RWPE2 (cell line): ENCODE measurements around the gene RCN1.

Experiments
- ATAC-seq: fragments of 200-7000 bp; cut with Tn5 transposase; 3 replicates; pipeline ENCODE4 v1.9.1; 2021; ENCODE audit warnings: low read depth
- DNase-seq: peaks from one replicate; pipeline ENCODE4 v3.0.0-alpha.2; 2020; ENCODE audit warnings: low spot score
- H3K27ac ChIP-seq: fragments of 450-650 bp; 2 replicates; pipeline ENCODE4 v1.5.1; 2017; ENCODE audit warnings: mild to moderate bottlenecking; ENCODE audit not compliant: poor library complexity, severe bottlenecking
- H3K27me3 ChIP-seq: fragments of 250-450 bp; sonication (Bioruptor Pico); 2 replicates; pipeline ENCODE4 v1.5.1; 2021; ENCODE audit warnings: mild to moderate bottlenecking, moderate library complexity; ENCODE audit not compliant: insufficient read depth, poor library complexity, severe bottlenecking
- H3K36me3 ChIP-seq: fragments of 250-450 bp; sonication (Bioruptor Pico); 2 replicates; pipeline ENCODE4 v1.5.1; 2020; ENCODE audit warnings: low read depth, mild to moderate bottlenecking, moderate library complexity
- H3K4me1 ChIP-seq: fragments of 250-450 bp; sonication (Bioruptor Pico); 2 replicates; pipeline ENCODE4 v1.5.1; 2021; ENCODE audit warnings: mild to moderate bottlenecking, moderate library complexity; ENCODE audit not compliant: insufficient read depth, poor library complexity, severe bottlenecking
- H3K4me3 ChIP-seq: fragments of 250-450 bp; sonication (Bioruptor Pico); 2 replicates; pipeline ENCODE4 v1.5.1; 2021; ENCODE audit warnings: mild to moderate bottlenecking, moderate library complexity; ENCODE audit not compliant: severe bottlenecking
- H3K9me3 ChIP-seq: fragments of 250-450 bp; sonication (Bioruptor Pico); 2 replicates; pipeline ENCODE4 v1.5.1; 2021; ENCODE audit warnings: mild to moderate bottlenecking, moderate library complexity; ENCODE audit not compliant: severe bottlenecking
- TF ChIP-seq, protein P1 (sequence below): fragments of 450-650 bp; IDR thresholded peaks from one replicate; pipeline ENCODE4 v1.5.1; 2017; ENCODE audit warnings: mild to moderate bottlenecking, moderate library complexity; ENCODE audit not compliant: poor library complexity, severe bottlenecking

RCN1 gene

DNA sequence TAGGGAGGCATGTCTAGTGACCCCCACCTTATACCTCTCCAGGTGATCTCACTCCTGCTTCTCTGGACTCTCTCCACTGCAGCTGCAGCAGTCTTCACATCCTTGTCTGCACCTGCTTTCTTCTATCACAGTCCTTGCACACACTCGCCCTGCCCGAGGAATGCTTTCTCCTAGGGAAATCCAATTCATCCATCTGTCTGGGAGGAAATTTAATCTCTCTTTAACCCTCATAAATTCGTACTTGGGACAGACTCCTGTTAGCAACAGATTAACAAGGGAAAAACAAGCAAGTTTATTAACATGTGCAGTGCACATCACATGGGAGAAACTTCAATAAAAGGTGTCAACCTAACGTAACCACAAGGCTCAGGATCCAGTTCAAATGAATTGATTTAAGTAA is 11.3 kb upstream of the RCN1 start:
- H3K27ac ChIP-seq = no peak overlapping the region
- TF ChIP-seq, protein P1, sequence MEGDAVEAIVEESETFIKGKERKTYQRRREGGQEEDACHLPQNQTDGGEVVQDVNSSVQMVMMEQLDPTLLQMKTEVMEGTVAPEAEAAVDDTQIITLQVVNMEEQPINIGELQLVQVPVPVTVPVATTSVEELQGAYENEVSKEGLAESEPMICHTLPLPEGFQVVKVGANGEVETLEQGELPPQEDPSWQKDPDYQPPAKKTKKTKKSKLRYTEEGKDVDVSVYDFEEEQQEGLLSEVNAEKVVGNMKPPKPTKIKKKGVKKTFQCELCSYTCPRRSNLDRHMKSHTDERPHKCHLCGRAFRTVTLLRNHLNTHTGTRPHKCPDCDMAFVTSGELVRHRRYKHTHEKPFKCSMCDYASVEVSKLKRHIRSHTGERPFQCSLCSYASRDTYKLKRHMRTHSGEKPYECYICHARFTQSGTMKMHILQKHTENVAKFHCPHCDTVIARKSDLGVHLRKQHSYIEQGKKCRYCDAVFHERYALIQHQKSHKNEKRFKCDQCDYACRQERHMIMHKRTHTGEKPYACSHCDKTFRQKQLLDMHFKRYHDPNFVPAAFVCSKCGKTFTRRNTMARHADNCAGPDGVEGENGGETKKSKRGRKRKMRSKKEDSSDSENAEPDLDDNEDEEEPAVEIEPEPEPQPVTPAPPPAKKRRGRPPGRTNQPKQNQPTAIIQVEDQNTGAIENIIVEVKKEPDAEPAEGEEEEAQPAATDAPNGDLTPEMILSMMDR = no peak
- no peak for DNase-seq
- no peaks in the 10 kb centered on the region for H3K9me3 ChIP-seq
- H3K4me3 ChIP-seq = no peak overlapping the region
- peaks cover 9% of the 10 kb centered on the region for H3K4me1 ChIP-seq
- H3K27me3 ChIP-seq = no peaks in the 10 kb centered on the region
- no peak for ATAC-seq
- H3K36me3 ChIP-seq = no peaks in the 10 kb centered on the region

DNA sequence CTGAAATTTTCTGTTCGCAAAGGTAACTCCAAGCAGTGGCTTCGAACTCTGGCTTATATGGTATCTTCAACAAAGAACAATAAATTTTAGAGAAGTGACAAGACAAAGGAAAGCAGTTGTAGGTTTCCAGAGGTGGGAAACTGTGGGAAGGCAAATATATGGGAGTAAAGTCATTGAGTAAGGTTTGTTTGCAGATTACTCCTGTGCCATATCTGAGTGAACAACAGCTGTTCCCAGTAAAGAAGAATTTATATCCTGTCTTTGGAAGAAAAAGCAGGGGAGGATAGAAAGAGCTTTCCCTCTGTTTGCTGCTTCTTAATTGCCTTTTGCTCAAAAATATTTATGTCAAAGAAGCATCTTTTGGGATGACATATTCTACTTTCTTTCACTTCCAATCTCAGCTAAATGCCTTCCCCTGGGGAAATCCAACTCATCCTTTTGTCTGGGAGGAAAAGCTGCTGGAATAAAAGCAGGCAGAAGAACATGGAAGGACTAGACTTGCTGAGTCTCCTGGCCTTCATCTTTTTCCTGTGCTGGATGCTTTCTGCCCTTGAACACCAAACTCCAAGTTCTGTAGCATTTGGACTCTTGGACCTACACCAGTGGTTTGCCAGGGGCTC is 10.4 kb upstream of the RCN1 start:
- H3K27me3 ChIP-seq = no peaks in the 10 kb centered on the region
- H3K36me3 ChIP-seq = no peaks in the 10 kb centered on the region
- no peak overlapping the region for H3K27ac ChIP-seq
- H3K4me1 ChIP-seq = peaks cover 9% of the 10 kb centered on the region
- H3K9me3 ChIP-seq = no peaks in the 10 kb centered on the region
- ATAC-seq (no peak), DNase-seq (no peak)
- TF ChIP-seq, protein P1 = no peak
- H3K4me3 ChIP-seq = no peak overlapping the region

DNA sequence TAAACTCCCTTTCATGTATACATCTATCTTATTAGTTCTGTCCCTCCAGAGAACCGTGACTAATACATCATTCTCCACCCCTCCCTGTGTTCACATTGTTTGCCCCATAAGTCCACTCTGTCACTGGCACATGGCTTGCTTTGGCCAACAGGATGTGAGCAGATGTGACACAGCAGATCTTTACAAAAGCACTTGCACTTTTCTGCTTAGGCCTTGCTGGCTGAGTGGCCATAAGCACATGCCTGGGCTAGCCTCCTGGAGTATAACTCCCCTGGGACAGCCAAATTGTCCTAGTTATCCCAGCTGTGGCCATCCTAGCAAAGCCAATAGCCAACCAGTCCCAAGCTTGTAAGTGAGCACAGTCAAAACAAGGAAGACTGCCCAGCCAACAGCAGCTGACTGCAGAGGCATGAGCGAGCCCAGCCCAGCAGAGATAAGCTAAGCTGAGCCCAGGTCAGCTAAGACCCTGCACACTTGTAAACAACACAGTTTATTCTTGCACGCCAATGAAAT is 9.7 kb upstream of the RCN1 start:
- Histone ChIP-seq H3K27me3 (no peaks in the 10 kb centered on the region), H3K27ac (no peak overlapping the region), H3K36me3 (no peaks in the 10 kb centered on the region), H3K4me3 (no peak overlapping the region), H3K9me3 (no peaks in the 10 kb centered on the region), H3K4me1 (peaks cover 9% of the 10 kb centered on the region)
- DNase-seq (no peak), ATAC-seq (peak; percentile 35; the same call in 1 of the 3 replicates)
- TF ChIP-seq, protein P1 = no peak

DNA sequence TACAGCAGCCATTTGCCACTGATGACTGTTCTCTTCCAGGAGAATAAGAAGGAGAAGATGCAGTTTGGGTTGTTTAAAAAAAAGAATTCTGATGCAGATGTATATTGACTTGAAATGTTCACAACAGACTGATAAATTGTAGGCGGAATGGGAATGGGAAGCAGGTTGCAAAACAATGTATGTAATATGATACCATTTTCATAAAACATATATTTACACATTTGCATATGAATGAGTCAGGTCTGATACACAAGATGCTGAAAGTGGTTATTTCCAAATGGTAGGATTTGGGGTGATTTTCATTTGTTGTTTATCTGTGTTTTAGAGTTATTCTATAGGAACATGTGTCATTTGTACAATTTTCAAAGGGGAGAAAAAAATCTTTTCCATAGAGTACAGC is 9.0 kb upstream of the RCN1 start:
- no peaks in the 10 kb centered on the region for H3K9me3 ChIP-seq
- no peak overlapping the region for H3K27ac ChIP-seq
- H3K4me1 ChIP-seq = peaks cover 9% of the 10 kb centered on the region
- H3K36me3 ChIP-seq = no peaks in the 10 kb centered on the region
- DNase-seq (no peak), ATAC-seq (no peak)
- no peak overlapping the region for H3K4me3 ChIP-seq
- H3K27me3 ChIP-seq = no peaks in the 10 kb centered on the region
- TF ChIP-seq, protein P1 = no peak

DNA sequence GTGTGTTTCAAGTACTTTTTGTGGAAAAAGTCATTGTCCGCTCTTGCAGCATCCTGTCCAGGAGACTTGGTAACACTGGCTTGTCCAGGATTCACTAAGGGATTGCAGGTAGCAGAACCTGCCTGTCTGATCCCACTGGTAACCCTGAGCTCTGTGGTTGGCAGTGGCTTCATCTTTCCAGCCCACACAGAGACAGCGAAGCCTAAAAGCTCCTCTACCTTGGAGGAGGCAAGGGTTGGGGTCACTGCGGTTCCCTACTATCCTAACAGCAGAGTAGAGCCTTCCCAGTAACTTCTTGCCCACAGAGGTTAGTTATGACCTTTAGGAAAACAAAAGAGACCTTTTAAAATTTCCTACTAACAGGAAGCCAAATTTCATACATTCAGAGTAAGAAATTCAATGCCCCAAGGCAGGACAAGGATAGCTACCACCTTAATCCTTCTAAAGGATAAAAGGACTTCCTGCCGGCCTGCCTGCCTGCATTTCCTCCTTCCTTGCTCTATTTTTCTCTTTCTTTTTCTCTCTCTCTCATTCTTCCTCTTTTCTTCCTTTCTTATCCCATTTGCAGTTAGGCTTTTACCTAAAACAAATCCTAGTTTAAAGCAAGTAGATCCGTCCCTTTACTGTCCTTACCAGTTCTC is 8.4 kb upstream of the RCN1 start:
- H3K36me3 ChIP-seq = no peaks in the 10 kb centered on the region
- TF ChIP-seq, protein P1 = no peak
- DNase-seq (no peak), ATAC-seq (no peak)
- H3K4me1 ChIP-seq = peaks cover 9% of the 10 kb centered on the region
- no peak overlapping the region for H3K4me3 ChIP-seq
- H3K9me3 ChIP-seq = no peaks in the 10 kb centered on the region
- H3K27me3 ChIP-seq = no peaks in the 10 kb centered on the region
- no peak overlapping the region for H3K27ac ChIP-seq
